NB4 (cell line): ENCODE measurements around the gene MGME1.

ENCODE experiments used
- DNase-seq: peaks from one replicate; pipeline ENCODE4 v3.0.0; 2010; ENCODE audit warnings: low read depth
- H3K4me3 ChIP-seq: one replicate; pipeline ENCODE4 v1.5.1; 2011; ENCODE audit warnings: mild to moderate bottlenecking, low read depth, low read length, moderate library complexity
- CTCF ChIP-seq: IDR thresholded peaks from one replicate; pipeline ENCODE4 v1.5.1; 2012; ENCODE audit warnings: low read depth, low read length
- MAX ChIP-seq: IDR thresholded peaks from 2 replicates; pipeline ENCODE4 v1.6.1; 2011; ENCODE audit warnings: low read depth, low read length
- MYC ChIP-seq: IDR thresholded peaks from 2 replicates; pipeline ENCODE4 v1.6.1; 2011; ENCODE audit warnings: low read depth, low read length
- POLR2A ChIP-seq: IDR thresholded peaks from 2 replicates; pipeline ENCODE4 v1.6.1; 2011; ENCODE audit warnings: mild to moderate bottlenecking; ENCODE audit not compliant: insufficient read length; ENCODE audit errors: extremely low read depth

Gene MGME1

GRCh38 chr20:17948442-17948841, 20.4 kb upstream of the MGME1 start:
- DNase-seq, result no peak
- TF ChIP-seq MAX (no peak), POLR2A (no peak), MYC (no peak), CTCF (no peak)
- H3K4me3 ChIP-seq, result no peak overlapping the region

GRCh38 chr20:17949899-17950298, 18.9 kb upstream of the MGME1 start:
- no peak for DNase-seq
- H3K4me3 ChIP-seq, result no peak overlapping the region
- no peak for TF ChIP-seq CTCF
- TF ChIP-seq MYC, result no peak
- no peak for TF ChIP-seq MAX
- no peak for TF ChIP-seq POLR2A

- DNase-seq, result no peak
- no peak overlapping the region for H3K4me3 ChIP-seq
- no peak for TF ChIP-seq MAX
- no peak for TF ChIP-seq MYC
- no peak for TF ChIP-seq CTCF
- TF ChIP-seq POLR2A, result no peak
Observed at GRCh38 chr20:17950670-17951069, 18.1 kb upstream of the MGME1 start.

GRCh38 chr20:17951323-17951722, 17.5 kb upstream of the MGME1 start:
- DNase-seq, result no peak
- TF ChIP-seq MAX, result no peak
- no peak overlapping the region for H3K4me3 ChIP-seq

- TF ChIP-seq MAX (no peak), POLR2A (no peak), CTCF (no peak), MYC (no peak)
- no peak for DNase-seq
- no peak overlapping the region for H3K4me3 ChIP-seq
Observed at GRCh38 chr20:17952692-17953684, 15.8 kb upstream of the MGME1 start.

GRCh38 chr20:17953935-17954334, 14.9 kb upstream of the MGME1 start:
- DNase-seq, result no peak
- TF ChIP-seq POLR2A, result no peak
- H3K4me3 ChIP-seq, result no peak overlapping the region

GRCh38 chr20:17955302-17955701, 13.5 kb upstream of the MGME1 start:
- no peak for DNase-seq
- TF ChIP-seq POLR2A, result no peak
- H3K4me3 ChIP-seq, result no peak overlapping the region
